ENCODE results near the gene PIGU. TPM values are rescaled to one million over a fixed set of nuclear protein-coding genes. Genes with fewer than 3 reads are reported as not detected.

The PIGU gene
- total and polyA plus RNA-seq, 2 of the 13 experiments (the other 11 are each of a cell fraction or from before 2014, with no cell fraction given) = 45.5 to 231 TPM

DNA sequence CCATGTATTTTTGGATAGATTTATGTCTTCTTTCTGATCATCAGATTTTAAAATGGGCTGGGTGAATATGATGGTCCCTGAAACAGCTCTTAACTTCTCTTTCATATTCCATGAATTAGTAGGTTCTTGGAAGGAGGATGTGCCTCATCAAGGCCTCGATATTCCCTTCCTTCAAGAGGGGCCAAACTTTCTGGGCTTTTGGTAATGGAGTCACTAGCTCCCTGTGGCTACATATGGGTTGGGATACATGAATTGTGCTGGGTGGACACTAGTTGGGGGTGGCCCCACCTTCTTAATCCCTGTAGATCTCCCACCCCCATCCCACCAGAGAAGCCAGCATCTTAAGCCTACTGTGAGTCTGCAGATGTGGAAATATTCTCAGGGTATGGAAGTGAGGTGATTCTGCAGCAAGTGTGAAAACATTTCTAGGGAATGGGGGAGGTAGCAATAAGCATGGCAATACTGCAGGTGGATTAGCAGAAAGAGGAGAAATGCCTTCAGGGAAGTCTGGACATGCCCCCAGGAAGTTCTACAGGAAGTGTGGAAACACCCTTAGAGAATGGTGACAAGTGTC lies 29.5 kb upstream of the PIGU start (continued):
- TF ChIP-seq STAT5B (CRISPR knock-in tag; IDR thresholded peaks at IDR 0.05) (no peak), ZNF432 (CRISPR knock-in tag; IDR thresholded peaks at IDR 0.05; ENCODE audit: borderline replicate concordance) (no peak)
- TF ChIP-seq, protein P1, sequence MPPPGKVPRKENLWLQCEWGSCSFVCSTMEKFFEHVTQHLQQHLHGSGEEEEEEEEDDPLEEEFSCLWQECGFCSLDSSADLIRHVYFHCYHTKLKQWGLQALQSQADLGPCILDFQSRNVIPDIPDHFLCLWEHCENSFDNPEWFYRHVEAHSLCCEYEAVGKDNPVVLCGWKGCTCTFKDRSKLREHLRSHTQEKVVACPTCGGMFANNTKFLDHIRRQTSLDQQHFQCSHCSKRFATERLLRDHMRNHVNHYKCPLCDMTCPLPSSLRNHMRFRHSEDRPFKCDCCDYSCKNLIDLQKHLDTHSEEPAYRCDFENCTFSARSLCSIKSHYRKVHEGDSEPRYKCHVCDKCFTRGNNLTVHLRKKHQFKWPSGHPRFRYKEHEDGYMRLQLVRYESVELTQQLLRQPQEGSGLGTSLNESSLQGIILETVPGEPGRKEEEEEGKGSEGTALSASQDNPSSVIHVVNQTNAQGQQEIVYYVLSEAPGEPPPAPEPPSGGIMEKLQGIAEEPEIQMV (CRISPR knock-in tag; IDR thresholded peaks at IDR 0.05; ENCODE audit: low read depth) = 0 out of 2 replicates have a peak, but pooled peaks have one; percentile 14

DNA sequence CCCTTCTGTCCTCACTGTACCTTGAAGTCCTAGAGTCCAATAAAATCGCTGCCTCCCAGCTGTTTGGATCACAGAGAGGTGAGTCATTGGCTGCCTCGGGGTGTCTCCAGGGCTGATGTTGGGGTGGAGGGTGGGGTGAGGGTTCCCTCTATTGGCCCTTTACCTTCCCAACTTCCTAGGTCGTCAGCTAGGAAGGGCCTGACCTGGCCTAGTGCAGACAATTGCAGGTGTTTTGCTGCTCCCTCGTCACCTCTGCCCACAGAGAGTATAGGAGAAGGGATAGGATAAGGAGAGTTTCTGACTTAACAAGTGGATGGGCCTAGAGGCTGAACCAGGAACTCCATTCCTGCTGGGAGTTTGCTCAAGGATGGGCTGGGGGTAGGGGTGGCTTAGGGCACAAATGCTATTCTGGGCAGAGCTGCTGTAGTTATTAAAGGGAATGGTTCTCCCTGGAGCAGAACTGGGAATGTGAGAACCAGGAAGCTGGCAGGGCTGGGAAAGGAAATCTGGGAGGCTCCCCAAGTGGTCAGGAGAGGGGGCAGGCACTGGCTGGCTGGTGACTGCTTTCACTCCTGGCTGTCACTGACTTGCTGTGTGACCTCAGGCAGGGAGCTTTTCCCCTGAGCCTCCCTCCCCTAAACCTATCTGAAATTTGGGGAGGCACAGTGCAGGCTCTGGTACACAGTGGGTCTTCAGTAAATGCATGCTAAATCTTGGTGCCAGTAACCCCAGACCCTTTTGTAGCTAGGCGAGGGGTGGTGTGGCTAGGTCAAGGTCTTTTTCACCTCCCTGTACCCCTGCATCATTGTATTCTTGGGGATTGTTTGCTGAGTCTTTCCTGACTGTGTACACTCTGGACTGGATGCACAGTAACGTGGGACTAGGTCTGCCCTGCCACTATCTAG lies 28.8 kb upstream of the PIGU start:
- no peaks in the 10 kb centered on the region for H4K20me1 ChIP-seq (ENCODE audit: insufficient read depth, low read length)
- no peaks in the 10 kb centered on the region; a peak in 1 of 5 replicates for H3K27me3 ChIP-seq (ENCODE audit: control insufficient read depth in 1 of 2, insufficient read depth in 2 of 2, low read length in 2 of 2)
- no TSS peak for BruUV-seq (replicated peaks)
- H3K4me2 ChIP-seq (ENCODE audit: low read depth, low read length) = peak overlapping the region; percentile 97
- CTCF ChIA-PET (ENCODE audit: low intra/inter-chr PET ratio, low total read pairs) = no interaction called here
- peak overlapping the region; percentile 92 for H3K27ac ChIP-seq (ENCODE audit: extremely low read length, insufficient read depth, low read length)
- H2AFZ ChIP-seq (ENCODE audit: low read length) = no peak overlapping the region
- H3K9ac ChIP-seq (ENCODE audit: insufficient read depth, low read depth, low read length) = peak overlapping the region; percentile 96
- intact Hi-C loops (cut with micrococcal nuclease; ENCODE audit: unreplicated experiment) (loop anchor here (5.0 to 10.0 kb wide), 3 partner anchors 59 to 168 kb away; no protein-coding TSS in a partner anchor), in situ Hi-C loops (cut with HindIII; ENCODE audit: extremely low pct_ligation_motif_present, low pct_unique_long_range_greater_than_20kb) (loop anchor here (10.0 kb wide), 1 partner anchor 401 kb away; the partner anchor contains the start of gene AHCY)
- peak overlapping the region; percentile 82 to 98 (median 84) for H3K4me3 ChIP-seq (replicated peaks in 1 of 3; ENCODE audit: insufficient read depth in 1 of 3, low read depth in 2 of 3, low read length in 3 of 3)
- H3K4me1 ChIP-seq (ENCODE audit: insufficient read depth, low read length) = peaks cover 67% of the 10 kb centered on the region
- no peaks in the 10 kb centered on the region; a peak in 2 of 5 replicates for H3K36me3 ChIP-seq (replicated peaks in 1 of 2; ENCODE audit: control insufficient read depth in 1 of 2, insufficient read depth in 2 of 2, low read length in 2 of 2)
- POLR2A ChIA-PET = interaction anchor here (0.9 to 7.9 kb wide), 11 partner anchors 13 to 189 kb away, joined by 3 to 168 read pairs (median 7); partner anchors contain the start of genes DYNLRB1 and PIGU
- DNase-seq (ENCODE audit: low spot score) = peak; percentile 73
- WGBS (ENCODE audit: low lambda C conversion rate) = 6% methylated on average over 6 of the region's 6 CpGs
- H3K79me2 ChIP-seq (ENCODE audit: insufficient read depth, low read length) = peaks cover 15% of the 10 kb centered on the region
- ATAC-seq = peak; percentile 17
- H3K9me3 ChIP-seq (ENCODE audit: low read length) = no peaks in the 10 kb centered on the region
- FAIRE-seq = no peak
- TF ChIP-seq, protein P2, sequence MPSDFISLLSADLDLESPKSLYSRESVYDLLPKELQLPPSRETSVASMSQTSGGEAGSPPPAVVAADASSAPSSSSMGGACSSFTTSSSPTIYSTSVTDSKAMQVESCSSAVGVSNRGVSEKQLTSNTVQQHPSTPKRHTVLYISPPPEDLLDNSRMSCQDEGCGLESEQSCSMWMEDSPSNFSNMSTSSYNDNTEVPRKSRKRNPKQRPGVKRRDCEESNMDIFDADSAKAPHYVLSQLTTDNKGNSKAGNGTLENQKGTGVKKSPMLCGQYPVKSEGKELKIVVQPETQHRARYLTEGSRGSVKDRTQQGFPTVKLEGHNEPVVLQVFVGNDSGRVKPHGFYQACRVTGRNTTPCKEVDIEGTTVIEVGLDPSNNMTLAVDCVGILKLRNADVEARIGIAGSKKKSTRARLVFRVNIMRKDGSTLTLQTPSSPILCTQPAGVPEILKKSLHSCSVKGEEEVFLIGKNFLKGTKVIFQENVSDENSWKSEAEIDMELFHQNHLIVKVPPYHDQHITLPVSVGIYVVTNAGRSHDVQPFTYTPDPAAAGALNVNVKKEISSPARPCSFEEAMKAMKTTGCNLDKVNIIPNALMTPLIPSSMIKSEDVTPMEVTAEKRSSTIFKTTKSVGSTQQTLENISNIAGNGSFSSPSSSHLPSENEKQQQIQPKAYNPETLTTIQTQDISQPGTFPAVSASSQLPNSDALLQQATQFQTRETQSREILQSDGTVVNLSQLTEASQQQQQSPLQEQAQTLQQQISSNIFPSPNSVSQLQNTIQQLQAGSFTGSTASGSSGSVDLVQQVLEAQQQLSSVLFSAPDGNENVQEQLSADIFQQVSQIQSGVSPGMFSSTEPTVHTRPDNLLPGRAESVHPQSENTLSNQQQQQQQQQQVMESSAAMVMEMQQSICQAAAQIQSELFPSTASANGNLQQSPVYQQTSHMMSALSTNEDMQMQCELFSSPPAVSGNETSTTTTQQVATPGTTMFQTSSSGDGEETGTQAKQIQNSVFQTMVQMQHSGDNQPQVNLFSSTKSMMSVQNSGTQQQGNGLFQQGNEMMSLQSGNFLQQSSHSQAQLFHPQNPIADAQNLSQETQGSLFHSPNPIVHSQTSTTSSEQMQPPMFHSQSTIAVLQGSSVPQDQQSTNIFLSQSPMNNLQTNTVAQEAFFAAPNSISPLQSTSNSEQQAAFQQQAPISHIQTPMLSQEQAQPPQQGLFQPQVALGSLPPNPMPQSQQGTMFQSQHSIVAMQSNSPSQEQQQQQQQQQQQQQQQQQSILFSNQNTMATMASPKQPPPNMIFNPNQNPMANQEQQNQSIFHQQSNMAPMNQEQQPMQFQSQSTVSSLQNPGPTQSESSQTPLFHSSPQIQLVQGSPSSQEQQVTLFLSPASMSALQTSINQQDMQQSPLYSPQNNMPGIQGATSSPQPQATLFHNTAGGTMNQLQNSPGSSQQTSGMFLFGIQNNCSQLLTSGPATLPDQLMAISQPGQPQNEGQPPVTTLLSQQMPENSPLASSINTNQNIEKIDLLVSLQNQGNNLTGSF (CRISPR knock-in tag; IDR thresholded peaks at IDR 0.05) = no peak
- TF ChIP-seq ZNF546 (CRISPR knock-in tag; conservative IDR thresholded peaks at IDR 0.05) (no peak), MTA1 (CRISPR knock-in tag; IDR thresholded peaks at IDR 0.05; ENCODE audit: borderline replicate concordance) (peak; percentile 45; the same call in 1 of the 2 replicates), ZSCAN29 (CRISPR knock-in tag; conservative IDR thresholded peaks at IDR 0.05) (peak; percentile 20; the same call in 1 of the 2 replicates)
- TF ChIP-seq, protein P3, sequence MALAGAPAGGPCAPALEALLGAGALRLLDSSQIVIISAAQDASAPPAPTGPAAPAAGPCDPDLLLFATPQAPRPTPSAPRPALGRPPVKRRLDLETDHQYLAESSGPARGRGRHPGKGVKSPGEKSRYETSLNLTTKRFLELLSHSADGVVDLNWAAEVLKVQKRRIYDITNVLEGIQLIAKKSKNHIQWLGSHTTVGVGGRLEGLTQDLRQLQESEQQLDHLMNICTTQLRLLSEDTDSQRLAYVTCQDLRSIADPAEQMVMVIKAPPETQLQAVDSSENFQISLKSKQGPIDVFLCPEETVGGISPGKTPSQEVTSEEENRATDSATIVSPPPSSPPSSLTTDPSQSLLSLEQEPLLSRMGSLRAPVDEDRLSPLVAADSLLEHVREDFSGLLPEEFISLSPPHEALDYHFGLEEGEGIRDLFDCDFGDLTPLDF (CRISPR knock-in tag; IDR thresholded peaks at IDR 0.05) = 0 out of 2 replicates have a peak, but pooled peaks have one; percentile 21
- TF ChIP-seq, protein P4, sequence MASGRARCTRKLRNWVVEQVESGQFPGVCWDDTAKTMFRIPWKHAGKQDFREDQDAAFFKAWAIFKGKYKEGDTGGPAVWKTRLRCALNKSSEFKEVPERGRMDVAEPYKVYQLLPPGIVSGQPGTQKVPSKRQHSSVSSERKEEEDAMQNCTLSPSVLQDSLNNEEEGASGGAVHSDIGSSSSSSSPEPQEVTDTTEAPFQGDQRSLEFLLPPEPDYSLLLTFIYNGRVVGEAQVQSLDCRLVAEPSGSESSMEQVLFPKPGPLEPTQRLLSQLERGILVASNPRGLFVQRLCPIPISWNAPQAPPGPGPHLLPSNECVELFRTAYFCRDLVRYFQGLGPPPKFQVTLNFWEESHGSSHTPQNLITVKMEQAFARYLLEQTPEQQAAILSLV (CRISPR knock-in tag; IDR thresholded peaks at IDR 0.05; ENCODE audit: borderline replicate concordance) = peak; percentile 62
